GM12892 (cell line): ENCODE results near the gene KMT5B.

Experiments
- POLR2A ChIP-seq: IDR thresholded peaks from 2 replicates; pipeline ENCODE4 v1.6.1; 2011; ENCODE audit warnings: low read depth, low read length, control low read depth
- POLR2AphosphoS5 ChIP-seq: IDR thresholded peaks from 2 replicates; pipeline ENCODE4 v1.6.1; 2011; ENCODE audit warnings: low read depth, low read length, control low read depth
- TAF1 ChIP-seq: IDR thresholded peaks from 2 replicates; pipeline ENCODE4 v1.6.1; 2011; ENCODE audit warnings: low read depth, mild to moderate bottlenecking, control low read depth, low read length, borderline replicate concordance

GRCh38 chr11:68215087-68215445 is 2.0 kb upstream of the KMT5B start:
- TF ChIP-seq POLR2A = no peak
- no peak for TF ChIP-seq POLR2AphosphoS5
- no peak for TF ChIP-seq TAF1
